Suprapubic skin (tissue), 4 donors: ENCODE data around the gene ANTXR1.

Experiments
- CTCF ChIP-seq, 2 donors: fragments of 200-600 bp in 1 of 2; fragments of 450-650 bp in 1 of 2; sonication (generic) in 1 of 2; IDR thresholded peaks; one replicate each; pipeline ENCODE4 v1.5.1; 2016 to 2019; ENCODE audit warnings: antibody characterized with exemption in 2 of 2, mild to moderate bottlenecking in 1 of 2, moderate library complexity in 1 of 2
- EP300 ChIP-seq: sonication (generic); formaldehyde crosslinking; IDR thresholded peaks from one replicate; pipeline ENCODE4 v1.6.1; 2017; ENCODE audit warnings: antibody characterized with exemption
- POLR2A ChIP-seq, 2 donors: fragments of 450-650 bp; IDR thresholded peaks; one replicate each; pipeline ENCODE4 v1.6.1; 2017; ENCODE audit warnings: antibody characterized with exemption in 2 of 2, mild to moderate bottlenecking in 2 of 2, moderate library complexity in 2 of 2
- POLR2AphosphoS5 ChIP-seq, 3 donors: sonication (generic); formaldehyde crosslinking; IDR thresholded peaks; one replicate each; pipeline ENCODE4 v1.6.1; 2017; ENCODE audit warnings: antibody characterized with exemption in 3 of 3

GRCh38 chr2:69041214-69041613 lies 28.2 kb downstream of the ANTXR1 start:
- peak in 1 of 3 donors; percentile 28 for TF ChIP-seq POLR2AphosphoS5 (IDR thresholded peaks at IDR 0.05)
- TF ChIP-seq CTCF (IDR thresholded peaks at IDR 0.05): no peak
- TF ChIP-seq POLR2A (IDR thresholded peaks at IDR 0.05): no peak
- no peak for TF ChIP-seq EP300
